DOHH2 (cell line): Measurements from ENCODE around the gene AKR1B15.

ENCODE experiments used
- CTCF ChIP-seq: fragments of 200-600 bp; sonication (generic); IDR thresholded peaks from one replicate; pipeline ENCODE4 v1.5.1; 2014; ENCODE audit warnings: antibody characterized with exemption, mild to moderate bottlenecking, low read depth, low read length; ENCODE audit not compliant: poor library complexity, severe bottlenecking
- EZH2phosphoT487 ChIP-seq: fragments of 200-600 bp; sonication (generic); IDR thresholded peaks from 2 replicates; pipeline ENCODE4 v1.6.1; 2017; ENCODE audit warnings: borderline replicate concordance, mild to moderate bottlenecking, antibody characterized with exemption, low read length, moderate library complexity, mixed read lengths

GRCh38 chr7:134616611-134617010 lies 67.7 kb downstream of the AKR1B15 start:
- no peak for TF ChIP-seq CTCF
- TF ChIP-seq EZH2phosphoT487: no peak
